HepG2 (cell line): ENCODE data around the gene MED20. TPM values are rescaled to one million over a fixed set of nuclear protein-coding genes. Genes with fewer than 3 reads are reported as not detected.

ENCODE experiments used
- ATAC-seq: fragments of 200-7000 bp; cut with Tn5 transposase; 3 replicates; pipeline ENCODE4 v1.9.1; 2020; ENCODE audit warnings: mild to moderate bottlenecking, moderate library complexity
- BruUV-seq: library from RNA; stranded (reverse); fragments of 400-500 nt; replicated peaks from 2 replicates; lab custom pipeline; 2021; lab: Mats Ljungman, UMichigan
- CTCF ChIA-PET: fragments of 300-600 bp; formaldehyde crosslinking; extraction: SDS; loops from one replicate; lab custom pipeline; 2021; ENCODE audit warnings: low total read pairs, inconsistent platforms, low intra/inter-chr PET ratio; lab: Yijun Ruan, JAX
- POLR2A ChIA-PET: fragments of 350-600 bp; sonication (Branson Sonifier 250); formaldehyde crosslinking; loops from one replicate; lab custom pipeline; 2020; ENCODE audit warnings: antibody characterized with exemption, inconsistent platforms; lab: Yijun Ruan, JAX
- DNase-seq: peaks from one replicate; pipeline ENCODE4 v3.0.0-alpha.2; 2015; ENCODE audit warnings: low spot score
- FAIRE-seq: peaks from 3 replicates; lab custom pipeline; 2011; peaks lifted over from hg19 to GRCh38; lab: Jason Lieb, UNC
- H2AFZ ChIP-seq: one replicate; pipeline ENCODE4 v1.6.1; 2011; ENCODE audit warnings: low read length, inconsistent platforms
- H3K27ac ChIP-seq: fragments of 300-600 bp; 3 replicates; pipeline ENCODE4 v1.8.0; 2011; ENCODE audit warnings: mixed run types, mild to moderate bottlenecking, mixed read lengths, low read length, inconsistent platforms; ENCODE audit not compliant: insufficient read depth; ENCODE audit errors: extremely low read length
- H3K27me3 ChIP-seq, 2 experiments: fragments of 200-600 bp in 1 of 2; 2 replicates in 1 of 2; 3 replicates in 1 of 2; pipeline versions ENCODE4 v1.6.0 to v1.8.0; 2011; ENCODE audit warnings: low read length in 2 of 2, mild to moderate bottlenecking in 2 of 2, moderate library complexity in 2 of 2, inconsistent platforms in 1 of 2; ENCODE audit not compliant: insufficient read depth in 2 of 2, control insufficient read depth in 1 of 2
- H3K36me3 ChIP-seq, 2 experiments: fragments of 200-600 bp in 1 of 2; replicated peaks in 1 of 2; 2 replicates in 1 of 2; 3 replicates in 1 of 2; pipeline versions ENCODE4 v1.5.1 to v1.8.0; 2011; ENCODE audit warnings: low read length in 2 of 2, inconsistent platforms in 1 of 2; ENCODE audit not compliant: insufficient read depth in 2 of 2, control insufficient read depth in 1 of 2
- H3K4me1 ChIP-seq: 2 replicates; pipeline ENCODE4 v1.5.1; 2012; ENCODE audit warnings: low read length, inconsistent platforms; ENCODE audit not compliant: insufficient read depth
- H3K4me2 ChIP-seq: 2 replicates; pipeline ENCODE4 v1.6.0; 2011; ENCODE audit warnings: low read depth, low read length, inconsistent platforms
- H3K4me3 ChIP-seq, 3 experiments: fragments of 200-600 bp in 1 of 3; sonication (generic), shearing (Covaris generic) in 1 of 3; replicated peaks in 1 of 3; 2 replicates each; pipeline ENCODE4 v1.5.1; 2011 to 2016; ENCODE audit warnings: low read length in 3 of 3, inconsistent platforms in 2 of 3, low read depth in 2 of 3, mild to moderate bottlenecking in 2 of 3, control low read depth in 1 of 3, mixed read lengths in 1 of 3; ENCODE audit not compliant: insufficient read depth in 1 of 3
- H3K79me2 ChIP-seq: one replicate; pipeline ENCODE4 v1.6.1; 2011; ENCODE audit warnings: low read length, inconsistent platforms; ENCODE audit not compliant: insufficient read depth
- H3K9ac ChIP-seq: 2 replicates; pipeline ENCODE4 v1.6.0; 2011; ENCODE audit warnings: mild to moderate bottlenecking, low read depth, low read length, inconsistent platforms; ENCODE audit not compliant: insufficient read depth
- H3K9me3 ChIP-seq: 2 replicates; pipeline ENCODE4 v1.5.1; 2012; ENCODE audit warnings: mild to moderate bottlenecking, low read length
- H4K20me1 ChIP-seq: 2 replicates; pipeline ENCODE4 v1.6.0; 2011; ENCODE audit warnings: inconsistent platforms, mild to moderate bottlenecking, low read length, moderate library complexity; ENCODE audit not compliant: insufficient read depth
- ASH2L ChIP-seq: fragments of 300-600, 200-600 bp; sonication (generic); IDR thresholded peaks from 2 replicates; pipeline ENCODE4 v1.7.0; 2017; ENCODE audit warnings: low read depth, mild to moderate bottlenecking, moderate library complexity, mixed read lengths, low read length; ENCODE audit not compliant: insufficient read length
- CHD4 ChIP-seq: fragments of 200-600 bp; sonication (generic); IDR thresholded peaks from 2 replicates; pipeline ENCODE4 v1.7.0; 2017; ENCODE audit warnings: mild to moderate bottlenecking, low read length, borderline replicate concordance
- NCOA1 ChIP-seq: sonication (generic); formaldehyde crosslinking; IDR thresholded peaks from 2 replicates; pipeline ENCODE4 v1.9.0; 2021; ENCODE audit warnings: missing genetic modification reagents
- ZNF7 ChIP-seq: IDR thresholded peaks from 2 replicates; pipeline ENCODE4 v1.6.1; 2016; ENCODE audit warnings: missing biosample characterization, missing genetic modification reagents
- ZNF781 ChIP-seq: sonication (generic); formaldehyde crosslinking; IDR thresholded peaks from 2 replicates; pipeline ENCODE4 v1.5.1; 2020; ENCODE audit warnings: borderline replicate concordance, mild to moderate bottlenecking, missing genetic modification reagents; ENCODE audit errors: not compliant biosample characterization
- ZNF788 ChIP-seq: sonication (generic); formaldehyde crosslinking; IDR thresholded peaks from 2 replicates; pipeline ENCODE4 v1.5.0; 2020; ENCODE audit warnings: mild to moderate bottlenecking, missing genetic modification reagents, borderline replicate concordance
- WGBS: methylation state at CpG from one replicate; pipeline ENCODE4 v1.1.6; 2017; ENCODE audit warnings: low lambda C conversion rate; 5-methylcytosine and 5-hydroxymethylcytosine counted together
- in situ Hi-C: cut with HindIII; loops from 2 replicates; pipeline ENCODE4 v1.10.0; 2017; ENCODE audit warnings: low pct_unique_long_range_greater_than_20kb; ENCODE audit not compliant: extremely low pct_ligation_motif_present
- intact Hi-C: fragments of 100-400 bp; cut with micrococcal nuclease; formaldehyde crosslinking; loops from one replicate; pipeline ENCODE4 v1.10.0; 2022; ENCODE audit not compliant: unreplicated experiment
- polyA plus RNA-seq, 8 experiments: library from polyadenylated mRNA; depleted of rRNA in 3 of 8; stranded (reverse) in 7 of 8; unstranded in 1 of 8; fragments of >200 nt; fragmentation: Illumina TruSeq in 4 of 8; extraction: Trizol in 4 of 8; gene quantifications; 2 replicates each; pipeline versions ENCODE4 v1.2.1 to v1.2.3, GENCODE V29; 2011 to 2016; ENCODE audit warnings: low read depth in 4 of 8, missing spikeins in 1 of 8, mixed read lengths in 1 of 8; ENCODE audit not compliant: insufficient read depth in 1 of 8
- total RNA-seq, 5 experiments: library from RNA; depleted of rRNA; stranded (reverse); fragments of >200 nt; fragmentation: Illumina TruSeq; extraction: Trizol; gene quantifications; 2 replicates each; pipeline ENCODE4 v1.2.3, GENCODE V29; 2016; ENCODE audit warnings: low read depth in 1 of 5
- TF ChIP-seq, protein P1 (sequence below): sonication (generic); formaldehyde crosslinking; IDR thresholded peaks from 2 replicates; pipeline ENCODE4 v1.4.0; 2020; ENCODE audit warnings: low read depth, mild to moderate bottlenecking, missing genetic modification reagents
- TF ChIP-seq, protein P2 (sequence below): sonication (generic); formaldehyde crosslinking; IDR thresholded peaks from 2 replicates; pipeline ENCODE4 v1.5.1; 2020; ENCODE audit warnings: mild to moderate bottlenecking, missing genetic modification reagents, borderline replicate concordance
- TF ChIP-seq, protein P3 (sequence below): sonication (generic); formaldehyde crosslinking; IDR thresholded peaks from 2 replicates; pipeline ENCODE4 v1.8.0; 2022; ENCODE audit warnings: mild to moderate bottlenecking, missing genetic modification reagents; ENCODE audit not compliant: insufficient replicate concordance

Gene MED20
- total and polyA plus RNA-seq, 2 of the 13 experiments (the other 11 are each of a cell fraction or from before 2014, with no cell fraction given), result 28.1 to 41.1 TPM

DNA sequence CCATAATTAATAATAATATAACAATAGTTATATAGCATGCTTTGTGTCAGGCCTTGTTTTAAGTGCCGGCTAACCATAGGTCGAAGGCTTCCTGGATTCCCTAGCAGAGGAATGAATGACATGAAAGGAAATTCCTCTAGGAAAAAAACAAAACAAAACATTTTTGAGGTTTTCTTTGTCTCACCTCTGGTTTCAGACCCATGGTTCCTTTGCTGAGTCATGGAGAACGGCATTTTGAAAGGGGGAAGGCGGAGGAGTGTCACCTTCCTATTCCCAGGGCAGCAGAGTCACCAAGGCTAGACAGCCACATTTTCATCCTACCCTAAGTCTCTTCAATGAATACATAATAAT is 46.0 kb upstream of the MED20 start (continued):
- TF ChIP-seq, protein P1, sequence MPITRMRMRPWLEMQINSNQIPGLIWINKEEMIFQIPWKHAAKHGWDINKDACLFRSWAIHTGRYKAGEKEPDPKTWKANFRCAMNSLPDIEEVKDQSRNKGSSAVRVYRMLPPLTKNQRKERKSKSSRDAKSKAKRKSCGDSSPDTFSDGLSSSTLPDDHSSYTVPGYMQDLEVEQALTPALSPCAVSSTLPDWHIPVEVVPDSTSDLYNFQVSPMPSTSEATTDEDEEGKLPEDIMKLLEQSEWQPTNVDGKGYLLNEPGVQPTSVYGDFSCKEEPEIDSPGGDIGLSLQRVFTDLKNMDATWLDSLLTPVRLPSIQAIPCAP (CRISPR knock-in tag), result no peak
- TF ChIP-seq ZNF788 (CRISPR knock-in tag) (no peak), ZNF781 (CRISPR knock-in tag) (no peak), NCOA1 (CRISPR knock-in tag) (no peak)
- TF ChIP-seq, protein P2, sequence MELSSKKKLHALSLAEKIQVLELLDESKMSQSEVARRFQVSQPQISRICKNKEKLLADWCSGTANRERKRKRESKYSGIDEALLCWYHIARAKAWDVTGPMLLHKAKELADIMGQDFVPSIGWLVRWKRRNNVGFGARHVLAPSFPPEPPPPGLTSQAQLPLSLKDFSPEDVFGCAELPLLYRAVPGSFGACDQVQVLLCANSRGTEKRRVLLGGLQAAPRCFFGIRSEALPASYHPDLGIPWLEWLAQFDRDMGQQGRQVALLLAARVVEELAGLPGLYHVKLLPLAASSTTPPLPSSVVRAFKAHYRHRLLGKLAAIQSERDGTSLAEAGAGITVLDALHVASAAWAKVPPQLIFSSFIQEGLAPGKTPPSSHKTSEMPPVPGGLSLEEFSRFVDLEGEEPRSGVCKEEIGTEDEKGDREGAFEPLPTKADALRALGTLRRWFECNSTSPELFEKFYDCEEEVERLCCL (CRISPR knock-in tag), result no peak

DNA sequence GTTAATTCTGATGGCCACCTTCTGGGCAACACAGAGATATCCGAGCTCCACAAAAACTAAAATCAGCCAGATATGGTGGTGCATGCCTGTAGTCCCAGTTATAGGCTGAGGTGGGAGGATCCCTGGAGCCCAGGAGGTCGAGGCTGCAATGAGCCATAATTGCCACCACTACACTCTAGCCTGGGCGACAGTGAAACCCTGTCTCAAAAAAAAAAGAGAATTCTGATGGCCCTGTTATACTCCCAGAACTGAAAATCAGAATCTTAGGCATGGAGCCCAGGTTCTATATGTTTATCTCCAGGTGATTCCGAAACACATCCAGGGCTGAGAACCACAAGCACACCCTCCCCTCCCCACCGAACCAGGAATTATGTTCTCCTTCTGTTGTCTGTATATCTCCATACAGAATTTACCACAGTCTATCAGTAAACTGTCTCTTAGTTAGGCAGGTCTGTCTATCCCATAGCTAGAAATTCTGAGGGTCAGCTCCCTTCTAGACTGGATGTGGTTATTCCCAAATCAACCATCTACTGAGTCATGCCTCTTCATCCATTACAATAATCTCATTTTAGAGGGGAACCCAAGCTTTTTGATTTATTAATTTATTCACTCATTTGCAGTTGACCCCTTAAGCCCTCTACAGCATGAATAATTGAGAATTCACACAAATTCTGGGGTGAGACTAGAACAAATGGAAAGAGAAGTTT is 45.4 kb upstream of the MED20 start:
- Histone ChIP-seq H4K20me1 (no peaks in the 10 kb centered on the region), H3K4me1 (peaks cover 45% of the 10 kb centered on the region), H3K4me2 (0 out of 2 replicates have a peak overlapping the region, but pooled peaks have one; percentile 37), H3K27ac (no peak overlapping the region), H2AFZ (no peak overlapping the region), H3K9me3 (no peaks in the 10 kb centered on the region), H3K36me3 (no peaks in the 10 kb centered on the region), H3K27me3 (no peaks in the 10 kb centered on the region), H3K79me2 (no peaks in the 10 kb centered on the region), H3K9ac (no peak overlapping the region), H3K4me3 (no peak overlapping the region)
- ChIA-PET POLR2A (no interaction called here), CTCF (no interaction called here)
- FAIRE-seq (no peak), DNase-seq (no peak), ATAC-seq (no peak)
- BruUV-seq, result no TSS peak
- TF ChIP-seq CHD4 (peak; percentile 19), ASH2L (peak; percentile 6), ZNF7 (CRISPR knock-in tag) (peak; percentile 75)
- TF ChIP-seq, protein P3, sequence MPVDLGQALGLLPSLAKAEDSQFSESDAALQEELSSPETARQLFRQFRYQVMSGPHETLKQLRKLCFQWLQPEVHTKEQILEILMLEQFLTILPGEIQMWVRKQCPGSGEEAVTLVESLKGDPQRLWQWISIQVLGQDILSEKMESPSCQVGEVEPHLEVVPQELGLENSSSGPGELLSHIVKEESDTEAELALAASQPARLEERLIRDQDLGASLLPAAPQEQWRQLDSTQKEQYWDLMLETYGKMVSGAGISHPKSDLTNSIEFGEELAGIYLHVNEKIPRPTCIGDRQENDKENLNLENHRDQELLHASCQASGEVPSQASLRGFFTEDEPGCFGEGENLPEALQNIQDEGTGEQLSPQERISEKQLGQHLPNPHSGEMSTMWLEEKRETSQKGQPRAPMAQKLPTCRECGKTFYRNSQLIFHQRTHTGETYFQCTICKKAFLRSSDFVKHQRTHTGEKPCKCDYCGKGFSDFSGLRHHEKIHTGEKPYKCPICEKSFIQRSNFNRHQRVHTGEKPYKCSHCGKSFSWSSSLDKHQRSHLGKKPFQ (CRISPR knock-in tag), result no peak
- WGBS, result 60% methylated on average over 4 of the region's 5 CpGs
- in situ Hi-C loops (no loop called here), intact Hi-C loops (loop anchor here (2.0 kb wide), 1 partner anchor 26 kb away; the partner anchor contains the start of gene CCND3)
